Stomach (tissue), 4 donors: ENCODE measurements around the gene SMOC2.

ENCODE experiments used
- POLR2A ChIP-seq, 4 donors: fragments of 450-650 bp; IDR thresholded peaks; one replicate each; pipeline ENCODE4 v1.6.1; 2016; ENCODE audit warnings: antibody characterized with exemption in 4 of 4, control low read depth in 2 of 4, mild to moderate bottlenecking in 1 of 4, moderate library complexity in 1 of 4
- POLR2AphosphoS5 ChIP-seq, 3 donors: sonication (generic); formaldehyde crosslinking; IDR thresholded peaks; one replicate each; pipeline ENCODE4 v1.6.1; 2016; ENCODE audit warnings: antibody characterized with exemption in 3 of 3
- TF ChIP-seq, protein P1 (sequence below), 7 experiments: fragments of 450-650 bp in 4 of 7; fragments of 200-600 bp in 3 of 7; sonication (generic) in 3 of 7; IDR thresholded peaks; one replicate each; pipeline ENCODE4 v1.5.1; 2016 to 2019; ENCODE audit warnings: antibody characterized with exemption in 7 of 7, control low read depth in 2 of 7, mild to moderate bottlenecking in 1 of 7

GRCh38 chr6:168618546-168619315, 177.7 kb downstream of the SMOC2 start:
- TF ChIP-seq POLR2A (IDR thresholded peaks at IDR 0.05) (no peak), POLR2AphosphoS5 (IDR thresholded peaks at IDR 0.05) (no peak)
- TF ChIP-seq, protein P1, sequence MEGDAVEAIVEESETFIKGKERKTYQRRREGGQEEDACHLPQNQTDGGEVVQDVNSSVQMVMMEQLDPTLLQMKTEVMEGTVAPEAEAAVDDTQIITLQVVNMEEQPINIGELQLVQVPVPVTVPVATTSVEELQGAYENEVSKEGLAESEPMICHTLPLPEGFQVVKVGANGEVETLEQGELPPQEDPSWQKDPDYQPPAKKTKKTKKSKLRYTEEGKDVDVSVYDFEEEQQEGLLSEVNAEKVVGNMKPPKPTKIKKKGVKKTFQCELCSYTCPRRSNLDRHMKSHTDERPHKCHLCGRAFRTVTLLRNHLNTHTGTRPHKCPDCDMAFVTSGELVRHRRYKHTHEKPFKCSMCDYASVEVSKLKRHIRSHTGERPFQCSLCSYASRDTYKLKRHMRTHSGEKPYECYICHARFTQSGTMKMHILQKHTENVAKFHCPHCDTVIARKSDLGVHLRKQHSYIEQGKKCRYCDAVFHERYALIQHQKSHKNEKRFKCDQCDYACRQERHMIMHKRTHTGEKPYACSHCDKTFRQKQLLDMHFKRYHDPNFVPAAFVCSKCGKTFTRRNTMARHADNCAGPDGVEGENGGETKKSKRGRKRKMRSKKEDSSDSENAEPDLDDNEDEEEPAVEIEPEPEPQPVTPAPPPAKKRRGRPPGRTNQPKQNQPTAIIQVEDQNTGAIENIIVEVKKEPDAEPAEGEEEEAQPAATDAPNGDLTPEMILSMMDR (IDR thresholded peaks at IDR 0.05): no peak
